GM19455 (cell line): ENCODE results near the gene WDFY4.
"Not testable (repeated sequence)": the region's sequence is repeated elsewhere in the genome, so short reads cannot be mapped to it uniquely, and the experiment has no call there.

Experiments
- ATAC-seq: cut with Tn5 transposase; IDR thresholded peaks from one replicate; pipeline ENCODE4 v1.9.1; 2021; ENCODE audit not compliant: unreplicated experiment

Gene WDFY4, protein sequence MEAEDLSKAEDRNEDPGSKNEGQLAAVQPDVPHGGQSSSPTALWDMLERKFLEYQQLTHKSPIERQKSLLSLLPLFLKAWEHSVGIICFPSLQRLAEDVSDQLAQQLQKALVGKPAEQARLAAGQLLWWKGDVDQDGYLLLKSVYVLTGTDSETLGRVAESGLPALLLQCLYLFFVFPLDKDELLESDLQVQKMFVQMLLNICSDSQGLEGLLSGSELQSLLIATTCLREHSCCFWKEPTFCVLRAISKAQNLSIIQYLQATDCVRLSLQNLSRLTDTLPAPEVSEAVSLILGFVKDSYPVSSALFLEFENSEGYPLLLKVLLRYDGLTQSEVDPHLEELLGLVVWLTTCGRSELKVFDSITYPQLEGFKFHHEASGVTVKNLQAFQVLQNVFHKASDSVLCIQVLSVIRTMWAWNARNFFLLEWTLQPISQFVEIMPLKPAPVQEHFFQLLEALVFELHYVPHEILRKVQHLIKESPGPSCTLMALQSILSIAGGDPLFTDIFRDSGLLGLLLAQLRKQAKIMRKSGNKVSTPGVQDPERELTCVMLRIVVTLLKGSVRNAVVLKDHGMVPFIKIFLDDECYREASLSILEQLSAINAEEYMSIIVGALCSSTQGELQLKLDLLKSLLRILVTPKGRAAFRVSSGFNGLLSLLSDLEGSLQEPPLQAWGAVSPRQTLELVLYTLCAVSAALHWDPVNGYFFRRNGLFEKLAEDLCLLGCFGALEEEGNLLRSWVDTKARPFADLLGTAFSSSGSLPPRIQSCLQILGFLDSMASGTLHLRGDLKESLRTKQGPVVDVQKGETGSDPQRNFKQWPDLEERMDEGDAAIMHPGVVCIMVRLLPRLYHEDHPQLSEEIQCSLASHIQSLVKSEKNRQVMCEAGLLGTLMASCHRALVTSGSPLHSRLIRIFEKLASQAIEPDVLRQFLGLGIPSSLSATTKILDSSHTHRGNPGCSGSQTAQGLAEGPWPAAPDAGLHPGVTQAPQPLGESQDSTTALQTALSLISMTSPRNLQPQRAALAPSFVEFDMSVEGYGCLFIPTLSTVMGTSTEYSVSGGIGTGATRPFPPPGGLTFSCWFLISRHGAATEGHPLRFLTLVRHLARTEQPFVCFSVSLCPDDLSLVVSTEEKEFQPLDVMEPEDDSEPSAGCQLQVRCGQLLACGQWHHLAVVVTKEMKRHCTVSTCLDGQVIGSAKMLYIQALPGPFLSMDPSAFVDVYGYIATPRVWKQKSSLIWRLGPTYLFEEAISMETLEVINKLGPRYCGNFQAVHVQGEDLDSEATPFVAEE (N-terminal part only)

DNA sequence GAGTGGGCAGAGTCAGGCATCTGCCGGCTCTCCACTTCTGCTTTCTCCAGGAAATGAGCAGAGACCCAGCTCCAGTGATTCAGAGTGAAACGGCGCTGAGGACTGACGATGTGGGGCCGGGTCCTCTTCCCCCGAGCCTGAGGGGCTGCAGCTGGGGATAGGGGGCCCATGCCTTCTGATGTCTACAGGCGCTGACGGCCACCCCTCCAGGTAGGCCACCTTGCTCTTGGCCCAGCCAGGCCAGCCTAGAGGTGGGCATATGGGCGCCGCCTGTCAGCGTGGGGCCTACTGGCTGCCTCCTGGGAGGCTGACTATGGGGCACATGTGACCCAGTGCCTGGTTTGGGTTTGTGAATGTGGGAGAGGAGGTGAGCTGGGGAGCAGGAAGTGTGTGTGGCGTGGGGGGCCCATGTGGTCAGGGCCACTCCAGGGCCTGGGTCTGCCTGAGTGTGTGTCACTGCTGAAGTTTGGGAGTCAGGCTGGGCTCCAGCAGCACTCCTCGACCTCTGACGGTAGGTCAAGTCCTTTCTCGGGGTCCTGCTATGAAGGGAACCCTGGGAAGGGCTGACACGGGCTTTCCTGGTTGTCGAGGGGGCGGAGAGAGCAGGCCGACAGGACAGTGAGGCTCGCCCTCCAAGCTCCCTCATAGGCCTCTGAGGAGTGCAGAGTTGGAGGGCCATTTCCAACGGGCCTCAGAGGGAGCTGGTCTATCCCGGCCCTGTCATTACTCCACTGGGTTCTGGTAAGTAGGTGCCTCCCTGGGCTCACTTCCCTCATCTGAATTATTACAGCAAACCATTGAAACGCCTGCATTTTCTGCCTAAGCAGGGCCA is at the start of gene WDFY4:
WDFY4 (plus strand) TSS at position 82 of the 832 bp plus-strand sequence. CDS start 24,860 bp downstream, outside the sequence.
- ATAC-seq, result peak; percentile 70

DNA sequence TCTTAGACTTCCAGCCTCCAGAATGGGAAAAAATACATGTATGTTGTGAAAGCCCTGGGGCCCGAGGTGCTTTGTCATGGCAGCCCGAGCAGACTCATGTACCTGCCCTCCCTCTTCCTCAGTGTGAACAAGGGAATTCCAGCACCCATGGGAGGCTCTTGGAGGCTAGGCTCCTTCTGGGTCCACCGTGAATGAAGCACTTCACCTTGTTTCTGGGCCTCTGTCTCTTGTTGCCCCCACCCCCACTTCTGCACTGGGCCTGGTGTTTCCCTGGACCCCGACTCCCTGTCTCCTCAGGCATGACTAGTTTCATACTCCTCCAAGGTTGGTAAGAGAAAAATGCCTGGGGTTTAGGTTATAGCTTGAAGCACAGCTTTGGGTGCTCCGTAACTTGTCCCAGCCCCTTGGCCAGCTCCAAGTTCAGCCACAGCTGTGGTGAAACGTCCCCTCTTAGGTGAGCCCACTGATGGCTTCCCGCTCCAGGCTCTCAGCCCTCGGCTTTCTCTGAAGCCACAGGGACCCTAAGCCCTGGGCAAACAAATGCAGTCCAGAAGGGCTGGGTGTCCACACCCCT is 49.6 kb upstream of the WDFY4 start:
- no peak for ATAC-seq

DNA sequence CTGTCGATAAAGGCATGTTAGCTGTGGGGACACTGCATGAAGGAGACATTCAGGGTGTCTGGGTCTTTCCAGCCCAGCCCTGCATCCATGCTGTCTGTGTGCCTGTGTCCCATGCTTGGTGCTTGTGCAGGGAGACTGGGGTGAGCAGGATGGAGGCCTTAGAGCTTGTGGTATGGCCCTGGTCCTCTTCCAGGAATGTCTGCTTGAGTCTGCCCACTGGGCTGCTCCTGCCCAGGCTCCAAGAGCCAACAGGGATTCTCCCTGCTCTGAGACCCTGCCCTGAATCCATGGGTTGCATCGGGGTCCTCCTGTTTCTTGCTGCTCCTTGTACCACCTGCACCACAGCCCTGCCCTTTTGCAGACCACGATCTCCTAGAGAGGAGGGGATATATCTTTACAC is 48.4 kb upstream of the WDFY4 start:
- no peak for ATAC-seq

DNA sequence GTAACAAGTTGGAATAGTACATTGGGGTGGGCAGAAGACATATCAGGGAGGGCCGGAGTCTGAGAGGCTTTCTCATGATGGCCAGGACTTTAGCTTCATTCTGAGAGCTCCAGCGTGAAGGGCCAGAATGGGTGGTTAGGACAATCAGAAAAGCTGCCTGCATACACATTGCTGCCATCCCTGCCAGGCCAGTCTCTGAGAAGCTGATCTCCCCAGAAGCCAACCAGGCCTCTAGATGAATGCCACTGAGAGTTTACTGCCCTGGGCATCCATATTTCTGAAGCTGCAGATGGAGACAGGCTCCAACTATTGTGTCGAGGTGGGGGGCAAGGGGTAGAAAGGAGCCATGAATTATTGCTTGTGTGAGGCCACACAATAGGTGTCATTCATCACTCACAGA is 47.8 kb upstream of the WDFY4 start:
- no peak for ATAC-seq

DNA sequence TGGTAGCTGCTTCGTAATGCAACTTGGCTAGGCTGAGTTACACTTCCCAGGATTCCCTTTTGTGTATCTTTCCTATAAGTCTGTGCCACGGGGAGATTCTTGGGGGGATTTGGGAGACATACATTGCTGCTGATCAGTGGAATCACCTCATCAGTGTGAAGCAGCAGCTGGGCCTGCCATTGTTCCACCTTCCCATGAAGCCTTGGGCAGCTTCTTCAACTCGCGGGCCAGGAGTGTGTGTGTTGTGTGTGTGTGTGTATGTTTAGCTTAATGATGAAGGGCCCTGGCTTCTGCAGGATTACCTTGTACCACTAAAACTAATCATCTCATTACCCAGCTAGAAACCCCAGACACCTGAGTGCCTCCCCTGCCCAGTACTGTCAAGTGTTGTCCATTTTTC is 46.5 kb upstream of the WDFY4 start:
- no peak for ATAC-seq

DNA sequence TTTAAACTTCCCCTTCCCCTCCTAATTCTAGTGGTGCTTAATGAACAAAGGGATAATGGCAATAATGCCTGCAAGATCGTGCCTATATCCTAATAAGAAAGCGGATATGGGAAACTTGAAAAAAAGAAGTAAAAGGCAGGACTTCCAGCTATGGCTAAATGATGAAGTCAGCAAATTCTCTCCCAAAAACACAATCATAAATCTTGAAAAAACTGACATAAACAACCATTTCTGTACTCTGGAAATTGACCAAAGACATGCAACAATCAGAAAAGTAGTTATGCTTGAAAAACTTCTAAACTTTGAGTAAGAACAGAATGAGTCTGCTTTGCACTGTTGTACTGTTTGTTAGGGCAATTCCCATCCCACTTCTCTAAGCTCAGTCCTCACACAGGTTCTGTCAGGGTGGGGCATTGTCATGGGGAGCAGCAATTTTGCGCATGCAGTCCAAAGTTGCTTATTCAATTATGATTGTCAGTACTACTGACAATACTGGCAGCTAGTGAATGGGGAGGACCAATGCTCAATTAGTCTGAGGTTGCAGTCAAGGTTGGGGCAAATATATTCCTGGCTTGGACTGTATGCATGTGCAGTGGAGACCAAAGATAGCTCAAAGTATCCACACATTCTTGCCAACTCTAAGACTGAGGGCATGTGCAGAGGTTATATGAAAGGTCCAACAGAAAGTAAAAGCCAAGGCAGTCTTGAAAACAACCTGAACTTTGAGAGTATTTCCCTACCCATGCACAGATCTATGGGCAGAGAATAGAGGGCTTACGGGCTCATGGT is 45.7 kb upstream of the WDFY4 start:
- ATAC-seq, result no peak

DNA sequence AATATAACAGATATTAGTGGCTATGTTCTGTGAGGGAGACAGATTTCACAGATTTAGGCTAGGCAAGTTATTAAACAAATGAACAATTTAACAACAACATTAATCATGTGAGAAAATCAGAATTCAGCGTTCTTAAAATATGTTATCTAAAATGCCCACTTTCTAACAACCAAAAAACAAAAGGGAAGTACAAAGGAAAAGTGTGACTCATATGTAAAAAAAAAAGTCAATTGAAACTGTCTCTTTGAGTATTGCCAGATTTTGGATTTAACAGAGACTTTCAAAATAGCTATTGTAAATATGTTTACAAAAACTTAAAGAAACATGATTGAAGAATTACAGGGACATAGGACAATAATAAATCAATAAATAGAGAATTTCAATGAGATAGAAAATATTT is 45.0 kb upstream of the WDFY4 start:
- no peak for ATAC-seq

DNA sequence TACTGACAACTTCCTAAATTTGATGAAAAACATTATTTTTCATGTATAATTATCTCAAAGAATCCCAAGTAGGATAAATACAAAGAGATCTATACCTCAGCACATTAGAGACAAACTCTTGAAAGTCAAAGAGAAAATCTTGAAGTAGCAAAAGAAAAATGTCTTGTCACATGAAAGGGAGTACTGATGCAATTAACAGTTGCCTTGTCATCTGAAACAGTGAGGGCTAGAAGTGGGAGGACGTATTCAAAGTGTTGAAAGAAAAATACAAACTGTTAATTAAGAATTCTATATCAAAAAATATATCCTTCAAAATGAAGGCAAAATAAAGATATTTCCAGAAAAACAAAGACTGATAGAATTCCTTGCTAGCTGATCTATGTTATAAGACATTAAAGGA is 44.3 kb upstream of the WDFY4 start:
- no peak for ATAC-seq

DNA sequence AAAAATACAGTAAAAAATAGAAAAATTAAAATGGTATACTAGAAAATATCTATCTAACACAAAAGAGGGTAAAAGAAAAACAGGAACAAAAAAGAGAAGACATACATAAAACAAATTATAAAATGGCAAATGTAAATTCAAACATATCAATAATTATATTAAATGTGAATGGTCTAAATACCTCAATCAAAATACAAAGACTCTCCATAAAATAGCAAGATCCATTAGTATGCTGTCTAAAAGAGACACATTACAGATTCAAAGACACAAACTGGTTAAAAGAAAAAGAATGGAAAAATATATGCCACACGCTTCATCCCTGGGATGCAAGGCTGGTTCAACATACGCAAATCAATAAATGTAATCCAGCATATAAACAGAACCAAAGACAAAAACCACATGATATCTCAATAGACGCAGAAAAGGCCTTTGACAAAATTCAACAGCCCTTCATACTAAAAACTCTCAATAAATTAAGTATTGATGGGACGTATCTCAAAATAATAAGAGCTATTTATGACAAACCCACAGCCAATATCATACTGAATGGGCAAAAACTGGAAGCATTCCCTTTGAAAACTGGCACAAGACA is 43.5 kb upstream of the WDFY4 start:
- ATAC-seq, result not testable (repeated sequence)

DNA sequence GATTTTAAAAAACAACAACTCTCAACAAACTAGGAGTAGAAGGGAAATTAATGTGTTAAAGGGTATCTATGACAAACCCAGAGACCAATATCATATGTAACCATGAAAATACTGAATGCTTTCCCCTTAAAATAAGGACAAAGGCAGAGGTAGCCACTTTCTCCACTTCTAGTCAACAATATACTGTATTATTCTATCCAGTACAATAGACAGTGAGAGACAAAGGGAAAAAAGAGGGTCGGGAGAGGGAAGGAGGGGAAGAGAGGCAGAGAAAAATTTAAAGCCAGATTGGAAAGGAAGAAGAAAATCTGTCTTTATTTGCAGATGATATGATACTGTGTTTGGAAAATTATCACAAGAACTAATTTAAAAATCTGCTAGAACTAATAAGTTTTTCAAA is 39.1 kb upstream of the WDFY4 start:
- no peak for ATAC-seq

DNA sequence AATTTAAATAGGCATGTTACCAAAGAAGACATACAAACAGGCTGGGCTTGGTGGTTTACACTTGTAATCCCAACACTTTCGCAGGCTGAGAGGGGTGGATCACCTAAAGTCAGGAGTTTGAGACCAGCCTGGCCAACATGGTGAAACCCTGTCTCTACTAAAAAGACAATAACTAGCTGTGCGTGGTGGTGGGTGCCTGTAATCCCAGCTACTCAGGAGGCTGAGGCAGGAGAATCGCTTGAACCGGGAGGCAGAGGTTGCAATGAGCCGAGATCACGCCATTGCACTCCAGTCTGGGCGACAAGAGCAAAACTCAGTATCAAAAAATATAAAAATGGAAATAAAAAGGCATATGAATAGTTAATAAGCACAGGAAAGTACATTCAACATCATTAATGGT is 37.6 kb upstream of the WDFY4 start:
- ATAC-seq, result not testable (repeated sequence)

DNA sequence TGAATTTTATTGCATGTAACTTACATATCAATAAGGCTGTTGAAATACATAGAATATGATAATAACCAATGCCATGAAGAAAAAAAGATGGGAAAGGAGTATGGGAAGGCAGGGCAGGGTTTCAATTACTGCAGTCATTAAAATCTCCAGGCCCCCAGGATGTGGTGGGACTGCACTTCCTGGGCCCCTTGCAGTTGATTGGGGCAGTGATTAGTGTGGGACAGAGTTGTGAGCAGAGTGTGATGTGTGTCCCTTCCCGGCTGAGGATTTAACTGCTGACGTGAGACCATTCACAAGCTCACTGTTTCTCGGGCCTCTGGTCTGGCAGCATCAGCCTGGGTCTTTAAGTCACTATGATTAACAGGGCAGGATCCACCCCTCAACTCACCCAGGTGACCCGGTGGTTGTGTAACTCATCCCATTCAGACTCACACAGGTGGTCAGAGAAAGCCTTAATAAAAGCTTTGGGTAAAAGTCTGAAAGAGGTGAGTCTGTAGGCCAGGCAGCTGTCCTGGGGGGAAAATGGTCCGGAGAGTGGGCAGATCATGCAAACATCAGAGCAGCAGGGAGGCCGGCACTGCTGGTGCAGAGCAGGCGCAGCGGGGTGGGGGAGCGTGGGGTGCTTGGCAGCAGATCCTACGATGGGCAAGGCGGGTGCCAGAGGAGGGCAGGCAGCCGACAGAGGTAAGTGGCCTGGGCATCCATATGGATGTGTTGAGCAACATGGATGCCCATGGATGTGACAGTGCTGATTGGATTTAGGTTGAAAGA is 36.3 kb upstream of the WDFY4 start:
- no peak for ATAC-seq

DNA sequence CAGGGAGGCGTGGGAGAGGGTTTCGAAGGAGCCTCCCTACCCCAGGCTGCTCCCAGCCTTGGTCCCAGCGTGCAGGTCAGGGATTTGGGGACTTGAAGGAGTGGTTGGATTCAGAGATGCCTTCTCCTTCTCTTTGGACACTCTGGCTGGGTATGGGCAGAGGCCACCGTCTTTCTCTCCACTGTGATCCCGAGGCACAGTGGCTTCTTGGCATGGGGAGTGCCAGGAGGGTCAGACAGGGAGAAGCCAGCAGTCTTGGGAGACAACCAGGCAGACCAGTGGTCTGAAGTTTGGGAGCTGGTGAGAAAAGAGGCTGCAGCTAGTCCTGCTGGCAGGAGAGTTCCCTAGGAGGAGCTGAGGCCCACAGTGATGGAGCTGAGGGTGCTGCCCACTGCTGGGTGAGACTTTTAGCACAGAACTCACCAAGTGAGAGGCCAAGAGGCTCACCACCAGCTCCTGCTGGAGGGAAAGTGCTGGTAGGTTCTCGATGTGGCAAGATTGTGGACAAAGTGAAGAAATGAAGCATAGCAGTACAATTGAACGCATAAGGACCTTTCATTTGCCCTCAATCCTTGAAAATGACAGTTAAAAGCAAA is 35.2 kb upstream of the WDFY4 start:
- ATAC-seq, result no peak

DNA sequence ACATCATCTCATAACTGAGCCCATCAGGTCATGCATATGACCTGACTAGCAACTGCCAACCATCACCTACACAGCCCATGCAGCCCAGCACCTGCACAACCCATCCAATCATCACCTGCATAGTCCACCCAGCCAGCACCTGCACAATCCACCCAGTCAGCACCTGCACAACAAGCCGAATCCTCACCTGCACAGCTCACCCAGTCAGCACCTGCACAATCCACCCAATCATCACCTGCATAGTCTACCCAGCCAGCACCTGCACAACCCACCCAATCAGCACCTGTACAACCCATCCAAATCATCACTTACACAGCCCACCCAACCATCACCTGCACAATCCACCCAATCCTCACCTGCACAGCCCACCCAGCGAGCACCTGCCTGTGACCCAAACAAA is 33.4 kb upstream of the WDFY4 start:
- no peak for ATAC-seq

DNA sequence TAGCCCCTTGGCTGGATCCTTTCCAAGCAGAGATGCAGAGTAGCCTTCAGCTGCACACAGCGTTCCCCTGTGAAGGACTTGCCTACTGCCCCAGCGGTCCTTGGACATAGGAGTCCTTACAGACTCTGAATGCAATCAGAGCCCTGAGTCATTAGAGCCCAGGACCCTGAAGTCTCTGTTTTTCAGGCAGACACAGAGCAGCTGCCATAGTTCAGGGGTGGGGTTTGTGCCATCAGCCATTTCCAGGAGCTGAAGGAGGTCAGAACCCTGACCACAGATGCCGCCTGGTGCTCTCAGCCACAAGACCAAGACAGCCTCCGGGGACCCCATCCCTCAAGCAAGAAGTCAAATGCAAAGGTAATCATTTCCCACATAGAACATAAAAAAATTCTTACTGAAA is 32.8 kb upstream of the WDFY4 start:
- no peak for ATAC-seq

DNA sequence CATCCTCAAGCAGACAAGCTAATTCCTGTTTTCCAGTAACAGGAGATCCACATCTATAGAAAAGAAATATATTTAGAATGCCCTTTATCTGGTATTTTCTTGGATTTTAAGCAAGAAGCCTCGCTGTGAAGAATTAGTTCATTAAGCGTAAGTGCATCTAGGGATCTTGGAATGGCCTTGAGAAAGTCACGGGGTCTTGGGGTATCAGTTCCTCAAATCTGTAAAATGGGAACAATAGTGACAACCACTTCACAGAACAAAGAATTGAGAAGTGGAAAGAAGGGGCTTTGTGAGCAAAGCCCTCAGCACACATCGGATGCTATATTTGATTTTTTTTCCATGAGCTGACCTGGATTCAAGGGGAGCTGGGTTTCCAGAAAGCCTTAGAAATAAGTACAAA is 32.3 kb upstream of the WDFY4 start:
- no peak for ATAC-seq

DNA sequence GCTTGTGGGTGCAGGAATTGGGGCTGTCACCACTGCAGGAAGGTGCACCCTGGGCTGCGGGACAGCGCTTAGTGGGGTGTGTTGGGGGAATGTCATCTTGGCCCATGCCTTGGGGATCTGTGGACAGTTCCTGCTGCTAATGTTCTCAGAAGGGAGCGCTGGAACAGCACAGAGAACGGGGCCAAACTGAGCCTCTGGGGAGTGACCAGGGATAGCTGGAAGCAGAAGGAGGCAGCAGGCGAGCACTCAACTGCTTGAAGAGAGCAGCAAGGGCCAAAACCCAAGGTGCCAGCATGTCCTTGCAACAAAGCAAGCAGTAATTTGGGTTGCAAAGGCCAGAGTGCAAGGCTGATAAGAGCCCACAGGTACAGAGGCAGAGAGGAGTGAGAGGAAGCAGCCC is 31.3 kb upstream of the WDFY4 start:
- no peak for ATAC-seq
